HEK293 (cell line): ENCODE measurements around the gene PARP3.

Experiments
- BCL11B ChIP-seq: fragments of 450-650 bp; formaldehyde crosslinking; IDR thresholded peaks from 2 replicates; pipeline ENCODE4 v1.5.1; 2016; ENCODE audit warnings: low read depth, missing biosample characterization, missing genetic modification characterization
- KLF17 ChIP-seq: fragments of 450-650 bp; formaldehyde crosslinking; IDR thresholded peaks from 2 replicates; pipeline ENCODE4 v1.5.1; 2016; ENCODE audit warnings: missing biosample characterization, missing genetic modification characterization
- KLF8 ChIP-seq: fragments of 450-650 bp; formaldehyde crosslinking; IDR thresholded peaks from 2 replicates; pipeline ENCODE4 v1.5.1; 2016; ENCODE audit warnings: missing biosample characterization, missing genetic modification characterization
- PRDM6 ChIP-seq: fragments of 450-650 bp; formaldehyde crosslinking; IDR thresholded peaks from 2 replicates; pipeline ENCODE4 v1.5.1; 2017; ENCODE audit warnings: missing biosample characterization, missing genetic modification characterization
- SP3 ChIP-seq: fragments of 450-650 bp; formaldehyde crosslinking; IDR thresholded peaks from 2 replicates; pipeline ENCODE4 v1.5.1; 2016; ENCODE audit warnings: missing biosample characterization, missing genetic modification characterization
- SP7 ChIP-seq: fragments of 450-650 bp; formaldehyde crosslinking; IDR thresholded peaks from 2 replicates; pipeline ENCODE4 v1.5.1; 2016; ENCODE audit warnings: missing biosample characterization, missing genetic modification characterization
- YY2 ChIP-seq: fragments of 450-650 bp; formaldehyde crosslinking; IDR thresholded peaks from 2 replicates; pipeline ENCODE4 v1.5.1; 2016; ENCODE audit warnings: missing biosample characterization, missing genetic modification characterization
- ZBTB17 ChIP-seq: fragments of 450-650 bp; formaldehyde crosslinking; IDR thresholded peaks from 2 replicates; pipeline ENCODE4 v1.5.1; 2016; ENCODE audit warnings: missing biosample characterization, missing genetic modification characterization
- ZBTB20 ChIP-seq: fragments of 450-650 bp; formaldehyde crosslinking; IDR thresholded peaks from 2 replicates; pipeline ENCODE4 v1.5.1; 2016; ENCODE audit warnings: missing biosample characterization, missing genetic modification characterization
- ZNF10 ChIP-seq: fragments of 450-650 bp; formaldehyde crosslinking; IDR thresholded peaks from 2 replicates; pipeline ENCODE4 v1.5.1; 2017; ENCODE audit warnings: missing biosample characterization, missing genetic modification characterization
- ZNF146 ChIP-seq: fragments of 450-650 bp; formaldehyde crosslinking; IDR thresholded peaks from 2 replicates; pipeline ENCODE4 v1.5.1; 2016; ENCODE audit warnings: missing biosample characterization, missing genetic modification characterization
- ZNF169 ChIP-seq: fragments of 450-650 bp; formaldehyde crosslinking; IDR thresholded peaks from 2 replicates; pipeline ENCODE4 v1.5.1; 2016; ENCODE audit warnings: missing biosample characterization, missing genetic modification characterization
- ZNF18 ChIP-seq: fragments of 450-650 bp; formaldehyde crosslinking; IDR thresholded peaks from 2 replicates; pipeline ENCODE4 v1.5.1; 2016; ENCODE audit warnings: missing biosample characterization, missing genetic modification characterization
- ZNF202 ChIP-seq: fragments of 450-650 bp; formaldehyde crosslinking; IDR thresholded peaks from 2 replicates; pipeline ENCODE4 v1.5.1; 2016; ENCODE audit warnings: missing biosample characterization, missing genetic modification characterization, borderline replicate concordance
- ZNF239 ChIP-seq: fragments of 450-650 bp; formaldehyde crosslinking; IDR thresholded peaks from 2 replicates; pipeline ENCODE4 v1.5.1; 2016; ENCODE audit warnings: missing biosample characterization, missing genetic modification characterization
- ZNF24 ChIP-seq: fragments of 450-650 bp; formaldehyde crosslinking; IDR thresholded peaks from 2 replicates; pipeline ENCODE4 v1.5.1; 2016; ENCODE audit warnings: missing biosample characterization, missing genetic modification characterization
- ZNF248 ChIP-seq: fragments of 450-650 bp; formaldehyde crosslinking; IDR thresholded peaks from 2 replicates; pipeline ENCODE4 v1.5.1; 2017; ENCODE audit warnings: missing biosample characterization, missing genetic modification characterization
- ZNF341 ChIP-seq: fragments of 450-650 bp; formaldehyde crosslinking; IDR thresholded peaks from 2 replicates; pipeline ENCODE4; 2016; ENCODE audit warnings: low read depth, missing biosample characterization, missing genetic modification characterization
- ZNF350 ChIP-seq: fragments of 450-650 bp; formaldehyde crosslinking; IDR thresholded peaks from 2 replicates; pipeline ENCODE4 v1.5.0; 2017; ENCODE audit warnings: missing biosample characterization, mild to moderate bottlenecking, missing genetic modification characterization
- ZNF362 ChIP-seq: fragments of 450-650 bp; formaldehyde crosslinking; IDR thresholded peaks from 2 replicates; pipeline ENCODE4 v1.5.1; 2016; ENCODE audit warnings: missing biosample characterization, missing genetic modification characterization
- ZNF416 ChIP-seq: fragments of 450-650 bp; formaldehyde crosslinking; IDR thresholded peaks from 2 replicates; pipeline ENCODE4 v1.5.1; 2016; ENCODE audit warnings: missing biosample characterization, missing genetic modification characterization
- ZNF518A ChIP-seq: fragments of 450-650 bp; formaldehyde crosslinking; conservative IDR thresholded peaks from 2 replicates; pipeline ENCODE4 v1.5.1; 2016; ENCODE audit warnings: low read depth, missing biosample characterization, missing genetic modification characterization
- ZNF529 ChIP-seq: fragments of 450-650 bp; formaldehyde crosslinking; IDR thresholded peaks from 2 replicates; pipeline ENCODE4 v1.5.1; 2017; ENCODE audit warnings: missing genetic modification characterization, missing biosample characterization; ENCODE audit not compliant: insufficient replicate concordance
- ZNF544 ChIP-seq: fragments of 450-650 bp; formaldehyde crosslinking; IDR thresholded peaks from 2 replicates; pipeline ENCODE4 v1.5.0; 2017; ENCODE audit warnings: missing biosample characterization, missing genetic modification characterization
- ZNF645 ChIP-seq: fragments of 450-650 bp; formaldehyde crosslinking; IDR thresholded peaks from 2 replicates; pipeline ENCODE4; 2016; ENCODE audit warnings: missing biosample characterization, missing genetic modification characterization
- ZNF660 ChIP-seq: fragments of 450-650 bp; IDR thresholded peaks from 2 replicates; pipeline ENCODE4 v1.5.1; 2018; ENCODE audit warnings: missing biosample characterization, mild to moderate bottlenecking, missing genetic modification characterization
- ZNF664 ChIP-seq: fragments of 450-650 bp; formaldehyde crosslinking; IDR thresholded peaks from 2 replicates; pipeline ENCODE4 v1.5.1; 2016; ENCODE audit warnings: missing biosample characterization, missing genetic modification characterization
- ZNF791 ChIP-seq: fragments of 450-650 bp; formaldehyde crosslinking; IDR thresholded peaks from 2 replicates; pipeline ENCODE4 v1.5.1; 2016; ENCODE audit warnings: missing biosample characterization, missing genetic modification characterization

PARP3 gene

GRCh38 chr3:51997935-51998596, 55.9 kb downstream of the PARP3 start (continued):
- TF ChIP-seq ZNF664 (tag by site-specific recombination) (no peak), ZNF248 (tag by site-specific recombination) (no peak), ZNF202 (tag by site-specific recombination) (no peak), ZNF518A (tag by site-specific recombination) (no peak), KLF8 (tag by site-specific recombination) (peak; percentile 36; the same call in 1 of the 2 replicates), ZBTB20 (tag by site-specific recombination) (no peak), PRDM6 (tag by site-specific recombination) (no peak), BCL11B (no peak), KLF17 (tag by site-specific recombination) (no peak), ZNF24 (tag by site-specific recombination) (no peak), ZNF18 (no peak), SP7 (0 out of 2 replicates have a peak, but pooled peaks have one; percentile 42), ZNF645 (tag by site-specific recombination) (no peak), ZNF362 (no peak), ZNF341 (tag by site-specific recombination) (no peak), ZNF239 (no peak), ZNF146 (no peak), ZNF169 (tag by site-specific recombination) (no peak), ZNF529 (tag by site-specific recombination) (no peak), ZNF544 (no peak), ZBTB17 (tag by site-specific recombination) (peak; percentile 57), SP3 (no peak), ZNF791 (tag by site-specific recombination) (no peak), ZNF350 (no peak), ZNF10 (no peak), YY2 (tag by site-specific recombination) (no peak), ZNF416 (no peak), ZNF660 (tag by site-specific recombination) (no peak)
